NCI-H82 treated with DMSO at 0.1 percent for 48 hours (cell line): Measurements from ENCODE around the gene VPS26C.

Experiments
- DNase-seq: peaks from one replicate; lab custom pipeline; 2025; ENCODE audit not compliant: unreplicated experiment; lab: John Stamatoyannopoulos, UW

Gene VPS26C

DNA sequence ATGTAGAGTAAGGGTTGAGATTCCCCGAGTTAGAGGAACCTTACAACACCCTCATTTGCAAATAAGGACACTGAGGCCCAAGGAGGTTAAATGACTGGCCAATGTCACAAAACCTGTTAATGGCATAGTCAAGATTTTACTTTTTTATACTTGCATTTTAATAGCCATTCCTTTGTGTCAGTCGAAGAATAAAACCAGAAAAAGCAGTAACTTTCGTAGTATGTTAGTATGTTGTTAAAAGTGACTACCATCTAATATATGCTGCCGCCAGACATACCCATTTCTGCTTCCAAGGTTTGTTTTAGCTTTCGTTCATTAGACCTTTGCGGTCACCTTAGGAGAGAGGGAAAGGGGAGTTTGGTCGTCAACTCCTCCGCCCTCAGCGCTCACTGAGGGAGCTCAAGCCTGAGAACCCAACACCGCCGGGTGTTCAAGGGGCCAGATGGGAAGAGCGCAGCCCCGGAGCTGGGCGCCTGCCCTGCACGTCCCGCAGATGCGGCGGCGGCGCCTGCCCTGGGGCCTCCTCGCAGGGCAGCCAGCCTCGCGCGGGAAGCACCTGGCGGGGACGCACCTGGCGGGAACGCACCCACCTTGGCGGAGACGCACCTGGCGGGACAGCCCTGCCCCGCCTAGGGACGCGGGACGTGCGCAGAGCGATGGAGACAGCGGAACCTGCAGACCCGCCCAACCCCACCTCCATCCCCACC is 466 bp downstream of the VPS26C start:
- DNase-seq, result no peak

DNA sequence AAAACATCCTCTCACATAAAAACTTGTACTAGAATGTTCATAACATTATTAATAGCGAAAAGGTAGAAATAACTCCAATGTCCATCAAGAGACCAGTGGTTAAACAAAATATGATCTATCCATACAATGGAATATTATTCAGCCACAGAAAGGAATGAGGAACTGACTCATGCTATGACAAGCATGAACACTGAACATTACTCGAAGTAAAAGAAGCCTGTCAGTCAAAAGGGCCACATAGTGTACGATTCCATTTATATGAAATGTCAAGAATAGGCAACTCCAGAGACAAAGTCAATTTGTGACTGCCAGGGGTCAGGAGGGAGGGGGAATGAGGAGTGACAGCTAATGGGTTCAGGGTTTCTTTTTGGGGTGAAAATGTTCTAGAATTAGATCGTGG is 2.3 kb downstream of the VPS26C start:
- no peak for DNase-seq

DNA sequence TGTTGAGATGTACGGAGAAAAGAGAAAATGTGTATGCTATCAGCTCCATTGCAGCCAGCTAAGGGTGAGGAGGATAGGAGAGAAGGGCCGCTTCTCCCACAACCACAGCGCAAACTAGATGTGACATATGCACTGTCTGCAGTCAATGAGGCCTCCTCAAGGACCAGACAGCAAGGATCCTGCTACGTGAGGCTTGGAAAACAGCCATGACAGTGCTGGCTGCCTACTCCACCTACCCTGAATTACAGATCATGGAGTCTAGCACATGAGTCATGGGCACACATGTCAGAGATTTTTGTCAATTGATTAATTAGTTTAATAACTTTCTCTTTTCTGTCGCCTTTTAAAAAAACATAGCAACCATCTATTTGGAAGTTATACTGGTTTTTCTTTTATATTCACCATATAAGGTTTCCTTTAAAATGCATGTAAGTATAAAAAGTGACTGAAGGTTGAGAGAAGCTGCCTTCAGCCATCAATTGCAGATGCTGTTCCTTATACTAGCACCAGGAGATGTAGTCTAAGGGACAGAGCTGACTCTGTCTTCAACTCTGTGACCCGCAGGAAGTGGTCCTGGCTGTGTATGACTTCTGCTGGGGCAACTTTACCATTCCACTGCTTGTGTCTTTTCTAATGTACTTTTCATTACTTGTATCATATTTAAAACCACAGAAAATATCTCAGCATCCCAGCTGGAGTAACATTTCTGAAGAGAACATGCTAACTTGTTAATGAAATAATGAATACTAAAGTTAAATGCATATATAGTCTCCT is 3.1 kb downstream of the VPS26C start:
- no peak for DNase-seq

DNA sequence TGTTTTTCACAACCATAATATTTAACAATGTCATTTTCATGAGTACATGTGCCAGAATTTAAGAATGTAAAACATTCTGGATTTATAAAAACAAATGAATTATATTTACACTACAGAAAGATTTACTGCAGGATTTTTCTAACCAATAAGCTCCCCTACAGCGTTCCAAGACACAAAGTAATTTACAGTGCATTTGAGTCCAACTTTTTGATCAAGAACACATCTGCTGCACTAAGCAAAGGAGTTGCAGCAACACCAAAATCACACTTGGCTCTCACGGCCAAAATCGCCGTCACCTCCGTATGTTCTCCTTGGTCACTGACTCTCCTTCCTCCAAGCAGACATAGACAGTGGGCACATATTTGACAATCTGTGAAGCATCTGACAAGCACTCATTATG is 7.7 kb downstream of the VPS26C start:
- no peak for DNase-seq

DNA sequence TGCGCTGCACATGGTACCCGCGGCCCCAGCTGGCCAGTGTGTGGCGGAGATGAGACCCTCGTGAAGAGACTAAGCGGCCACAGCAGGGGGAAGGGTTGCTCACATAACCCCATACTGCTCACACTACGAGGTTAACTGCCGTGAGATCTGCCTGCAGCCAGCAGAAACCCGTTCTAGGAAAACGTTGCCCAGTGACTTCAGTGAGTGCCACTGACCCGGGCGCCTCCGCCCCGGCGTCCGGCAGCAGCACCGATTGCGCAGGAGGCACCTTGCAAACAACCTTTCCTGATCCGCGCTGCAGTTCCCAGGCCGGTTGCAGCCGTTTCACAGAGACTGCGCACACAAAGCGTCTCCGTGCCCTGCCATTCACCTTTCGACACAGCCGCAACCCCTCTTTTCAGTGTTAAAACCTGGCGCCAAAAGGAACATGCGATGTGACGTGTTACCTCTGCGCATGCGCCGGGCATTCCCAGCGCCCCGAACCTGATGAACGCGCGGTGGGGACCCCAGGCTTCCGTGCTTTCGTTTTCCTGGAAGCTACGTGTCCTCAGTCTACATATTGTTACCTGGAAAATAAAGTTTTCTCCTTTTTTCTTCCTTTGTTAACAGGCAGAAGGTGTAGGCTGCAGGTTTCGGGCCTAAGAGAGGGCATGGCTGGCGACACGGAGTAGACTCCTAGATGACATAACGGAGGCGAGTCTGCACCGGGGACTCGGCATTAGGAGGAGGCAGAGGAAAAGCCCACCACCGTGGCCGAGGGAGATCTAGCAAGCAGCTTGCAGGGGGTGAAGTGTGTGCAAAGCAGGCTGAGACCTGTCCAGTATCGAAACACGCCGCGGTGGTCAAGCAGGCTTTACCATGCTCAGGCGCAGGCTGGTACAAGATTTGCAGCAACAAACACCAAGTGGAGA is 8.9 kb downstream of the VPS26C start:
- no peak for DNase-seq

DNA sequence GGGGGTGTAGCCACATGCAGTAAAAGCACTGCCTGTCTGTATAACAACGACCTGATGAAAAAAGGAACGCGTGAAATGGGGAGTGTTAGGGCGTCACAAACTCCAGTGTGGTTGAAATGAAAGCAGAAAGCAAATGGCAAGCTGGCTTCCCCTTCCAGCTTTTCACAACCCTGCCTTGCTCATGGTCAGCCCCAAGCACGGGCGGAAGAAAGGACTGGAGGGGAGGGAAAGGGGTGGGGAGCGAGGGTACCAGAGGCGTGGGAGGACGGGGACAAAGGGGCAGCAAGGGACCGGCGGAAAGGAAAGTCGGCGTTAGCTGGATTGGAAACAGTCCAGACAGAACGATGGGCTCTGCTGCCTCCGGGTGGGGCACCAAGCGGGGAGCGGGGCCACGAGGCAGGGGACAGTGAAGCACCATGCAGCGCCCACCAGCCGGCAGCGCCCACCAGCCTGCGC is 9.6 kb downstream of the VPS26C start:
- DNase-seq, result no peak

DNA sequence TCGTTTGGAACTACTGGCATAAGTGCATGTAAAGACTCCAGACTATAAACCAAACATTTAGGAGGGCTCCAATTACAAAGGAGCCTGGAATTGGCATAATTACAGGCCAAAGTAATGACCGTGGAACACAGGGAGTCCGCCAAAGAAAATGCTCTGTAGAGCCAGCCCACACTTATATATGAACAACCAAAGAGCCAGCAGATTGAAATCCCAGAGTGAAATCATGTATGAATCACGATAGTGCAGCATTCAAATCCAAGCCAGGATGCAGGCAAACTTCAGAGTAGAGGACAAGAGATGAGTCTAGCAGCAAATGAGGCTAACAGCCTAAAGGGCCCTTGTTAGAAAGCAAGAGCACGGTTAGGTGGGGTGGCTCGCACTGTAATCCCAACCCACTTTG is 13.1 kb downstream of the VPS26C start:
- DNase-seq, result no peak

DNA sequence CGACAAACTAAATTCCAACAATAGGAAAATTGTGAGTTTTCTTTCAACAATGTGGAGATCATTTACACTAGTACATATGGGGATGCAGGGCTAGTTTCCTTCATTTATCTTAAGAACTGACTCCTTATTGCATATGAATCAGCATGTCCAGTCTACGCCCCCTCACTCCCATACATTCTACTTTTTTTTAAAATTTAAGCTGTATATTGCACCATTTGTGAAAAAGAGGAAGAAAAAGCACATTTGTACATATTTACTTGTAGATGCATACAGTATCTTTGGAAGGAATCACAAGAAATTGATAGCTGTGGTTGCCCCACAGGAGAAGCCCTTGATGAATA is 15.9 kb downstream of the VPS26C start:
- DNase-seq, result no peak

DNA sequence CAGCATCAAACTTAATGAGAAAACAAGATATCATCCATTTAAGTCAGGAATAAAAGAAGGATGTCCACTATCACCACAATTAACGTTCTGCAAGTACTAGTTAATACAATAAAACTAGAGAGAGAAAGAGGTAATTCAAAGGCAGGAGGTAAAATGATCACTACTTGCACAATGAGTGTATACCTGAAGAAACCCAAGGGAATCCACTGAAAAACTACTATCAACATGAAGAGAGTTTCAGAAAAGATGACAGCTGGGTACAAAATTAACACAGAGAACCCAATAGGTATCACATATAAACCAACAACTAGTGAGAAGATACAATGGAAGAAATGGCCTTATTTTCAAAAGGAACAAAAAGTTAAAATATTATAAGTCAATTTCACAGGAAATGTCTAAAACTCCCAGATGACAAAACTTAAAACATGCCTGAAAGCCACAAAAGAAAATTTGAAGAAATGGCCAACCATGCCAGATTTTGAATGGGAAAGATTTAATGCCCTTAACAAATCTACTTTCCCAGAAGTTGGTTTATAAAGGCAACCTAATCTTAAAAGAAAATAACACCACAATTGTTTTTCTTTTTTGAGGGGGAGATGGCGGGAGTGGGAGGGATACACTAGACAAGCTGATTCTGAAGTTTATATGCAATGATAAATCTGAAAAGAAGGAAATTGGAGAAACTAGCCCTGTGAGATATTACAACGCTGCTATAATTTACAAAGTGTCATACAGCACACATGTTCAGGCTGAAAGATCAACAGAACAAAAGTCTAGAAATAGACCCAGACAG is 17.8 kb downstream of the VPS26C start:
- no peak for DNase-seq

DNA sequence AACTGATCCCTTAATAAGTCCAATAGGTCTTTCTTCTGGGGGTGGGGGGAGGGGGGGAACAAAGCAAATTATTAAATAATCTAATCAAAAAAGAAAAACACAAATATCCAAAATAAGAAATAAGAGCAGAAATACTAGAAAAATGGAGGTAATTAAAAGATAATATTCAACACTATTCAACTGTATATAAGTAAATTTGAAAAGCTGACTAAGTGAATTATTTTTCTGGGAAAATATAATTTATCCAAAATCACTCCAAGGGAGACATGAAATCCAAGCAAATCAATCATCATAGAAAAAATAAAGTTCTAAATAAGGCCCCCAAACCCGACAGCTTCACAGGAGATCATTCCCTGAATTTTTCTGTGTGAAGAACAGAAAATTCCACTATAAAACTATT is 18.8 kb downstream of the VPS26C start:
- no peak for DNase-seq

DNA sequence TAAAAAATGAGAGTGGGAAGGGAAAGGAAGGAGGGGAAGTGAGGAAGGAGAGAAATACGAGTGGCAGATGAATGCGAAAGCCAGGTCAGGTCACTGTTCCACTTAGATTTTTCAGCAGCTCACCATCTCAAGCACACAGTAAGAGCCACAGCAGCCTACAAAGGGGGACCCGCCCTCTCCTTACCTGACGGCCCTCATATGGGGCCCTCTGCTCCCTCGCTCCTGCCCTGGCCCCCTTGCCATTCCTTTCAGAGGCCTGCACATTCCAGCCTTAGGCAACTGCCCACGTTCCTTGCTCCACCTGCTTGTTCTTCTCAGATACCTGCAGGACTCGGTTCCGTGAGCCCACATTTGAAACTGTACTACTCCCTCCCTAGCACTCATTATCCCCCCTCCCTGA is 22.0 kb downstream of the VPS26C start:
- no peak for DNase-seq

DNA sequence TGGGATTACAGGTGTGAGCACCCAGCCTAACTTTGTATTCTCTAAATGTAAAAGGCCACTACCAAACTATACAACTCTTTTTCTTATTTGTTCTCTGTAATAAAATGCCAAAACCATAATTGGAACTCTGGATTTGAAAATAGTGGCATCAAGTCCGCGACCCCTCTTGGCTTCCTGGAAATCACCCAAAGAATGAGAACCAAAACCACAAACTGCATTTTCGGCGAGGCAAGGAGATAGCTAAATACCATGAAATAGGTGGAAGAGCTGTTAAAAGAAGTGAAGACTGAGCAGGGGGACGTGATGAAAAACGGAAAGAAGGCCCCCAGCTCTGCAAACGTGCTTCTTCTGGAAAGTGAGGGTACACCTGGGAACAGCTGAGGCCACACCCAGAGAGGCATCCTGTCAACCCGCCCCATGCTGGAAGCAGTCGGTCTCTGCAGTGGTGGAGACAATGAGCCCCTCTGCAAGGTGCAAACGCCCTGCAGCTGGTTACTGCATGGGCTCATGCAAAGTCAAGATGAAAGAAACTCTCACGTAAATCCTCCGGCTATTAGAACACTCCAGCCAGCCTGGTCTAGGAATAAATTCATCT is 22.5 kb downstream of the VPS26C start:
- DNase-seq, result no peak

DNA sequence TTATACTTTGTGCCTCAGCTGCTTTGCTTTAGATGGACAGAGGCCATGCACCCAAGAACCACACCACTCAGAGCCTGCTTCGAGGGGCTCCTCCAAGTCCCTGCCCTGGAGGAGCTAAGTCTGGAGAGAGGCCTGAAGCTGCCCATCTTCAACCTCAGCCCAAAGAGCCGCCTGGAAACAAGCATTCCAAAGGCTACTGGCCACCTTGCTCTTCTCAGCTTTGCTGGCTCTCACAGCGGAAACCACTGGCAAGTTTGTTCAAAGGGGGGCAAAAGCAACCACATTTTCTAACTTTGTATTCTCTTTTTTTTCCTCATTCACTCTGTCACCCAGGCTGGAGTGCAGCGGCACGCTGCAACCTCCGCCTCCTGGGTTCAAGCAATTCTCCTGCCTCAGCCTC is 23.2 kb downstream of the VPS26C start:
- no peak for DNase-seq

DNA sequence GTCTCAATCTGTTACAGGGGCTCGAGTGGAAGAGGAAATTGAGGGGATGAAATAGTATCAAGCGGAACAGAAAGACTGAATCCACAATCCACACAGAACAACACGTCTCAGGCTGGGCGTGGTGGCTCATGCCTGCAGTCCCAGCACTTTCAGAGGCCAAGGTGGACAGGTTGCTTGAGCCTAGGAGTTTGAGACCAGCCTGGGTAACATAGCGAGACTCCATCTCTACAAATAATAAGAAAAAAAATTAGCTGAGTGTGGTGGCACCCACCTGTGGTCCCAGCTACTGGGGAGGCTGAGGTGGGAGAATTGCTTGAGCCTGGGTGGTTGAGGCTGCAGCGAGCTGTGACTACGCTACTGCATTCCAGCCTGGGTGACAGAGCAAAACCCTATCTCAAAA is 25.7 kb downstream of the VPS26C start:
- DNase-seq, result no peak

DNA sequence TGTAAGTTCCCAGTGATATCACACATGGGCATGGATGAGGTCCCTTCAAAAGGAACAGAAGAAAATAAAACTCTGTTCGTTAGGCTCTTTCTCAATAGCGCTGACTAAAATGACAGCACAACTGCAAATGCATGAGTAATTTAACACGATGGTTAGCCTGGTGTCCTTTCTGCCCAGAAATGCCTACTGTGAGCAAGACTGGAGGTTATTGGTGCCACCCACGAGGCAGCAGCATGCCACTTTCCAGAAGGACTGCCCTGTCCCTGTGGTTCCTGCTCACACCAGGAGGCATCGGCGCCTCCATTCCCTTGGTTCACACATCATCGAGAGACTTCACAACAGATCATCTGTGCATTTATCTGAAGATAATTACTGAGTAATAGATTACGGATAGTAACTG is 26.2 kb downstream of the VPS26C start:
- DNase-seq, result no peak

DNA sequence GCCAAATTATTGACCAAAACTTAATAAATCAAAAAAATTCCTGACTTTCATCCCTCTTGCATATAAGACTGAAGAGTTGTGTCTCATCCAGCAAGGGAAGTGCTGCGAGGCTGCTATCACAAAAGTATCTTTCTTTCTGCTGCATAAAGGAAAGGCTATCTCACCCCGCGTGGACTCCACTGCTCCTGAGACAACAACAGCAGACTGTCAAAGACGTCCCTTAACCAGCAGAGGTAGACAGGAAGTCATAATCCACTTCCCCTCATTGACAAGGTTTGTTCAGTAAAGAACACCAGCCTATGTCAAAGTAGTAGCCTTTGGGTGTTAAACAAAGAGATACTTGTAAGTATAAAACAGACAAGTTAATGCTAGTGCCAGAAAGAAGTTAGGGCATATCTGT is 29.4 kb downstream of the VPS26C start:
- no peak for DNase-seq

DNA sequence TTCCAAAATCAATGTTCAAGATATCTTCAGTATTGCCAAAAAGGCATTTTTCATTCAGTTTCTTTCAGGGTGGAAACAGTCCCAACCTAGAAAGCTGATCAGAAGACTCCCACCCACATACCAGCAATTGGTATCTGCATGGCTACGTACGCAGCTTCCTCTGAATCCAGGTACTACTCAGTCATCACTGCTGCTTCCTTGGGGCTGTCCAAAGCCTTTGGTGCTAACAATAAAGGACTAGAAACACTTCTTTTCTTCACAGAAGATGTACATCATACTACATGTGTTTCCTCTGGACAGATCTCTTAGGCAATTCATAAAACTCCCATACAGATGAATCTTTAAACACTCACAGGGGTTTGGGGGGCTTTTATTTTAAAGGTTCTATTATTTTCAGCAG is 29.8 kb downstream of the VPS26C start:
- no peak for DNase-seq

DNA sequence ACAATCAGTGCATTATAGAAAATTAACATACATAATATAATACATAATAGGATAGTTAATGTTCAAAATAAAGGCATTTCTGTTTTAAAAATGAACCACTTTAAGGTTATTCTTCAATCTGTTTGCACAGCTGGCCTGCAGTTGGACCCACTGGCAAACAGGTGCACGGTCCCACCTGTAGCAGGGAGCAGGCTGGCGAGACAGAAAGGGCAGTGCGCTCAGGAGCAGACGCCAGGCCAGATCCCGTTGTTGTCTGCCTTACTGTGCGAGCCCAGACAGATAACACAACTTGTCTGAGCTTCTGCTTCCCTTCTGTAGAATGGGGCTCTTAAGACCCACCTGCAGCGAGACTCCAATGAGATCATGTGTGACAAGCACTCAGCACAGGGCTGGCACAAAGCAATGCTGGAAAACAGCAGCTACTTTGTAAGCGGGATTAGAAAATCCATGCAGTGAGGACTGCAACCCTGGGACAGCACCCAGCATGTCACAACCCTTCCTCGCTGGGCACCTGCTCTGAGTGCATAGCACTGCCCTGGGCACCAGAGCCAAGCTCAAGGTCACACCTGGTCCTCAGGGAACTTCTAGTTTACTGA is 33.5 kb downstream of the VPS26C start:
- no peak for DNase-seq

DNA sequence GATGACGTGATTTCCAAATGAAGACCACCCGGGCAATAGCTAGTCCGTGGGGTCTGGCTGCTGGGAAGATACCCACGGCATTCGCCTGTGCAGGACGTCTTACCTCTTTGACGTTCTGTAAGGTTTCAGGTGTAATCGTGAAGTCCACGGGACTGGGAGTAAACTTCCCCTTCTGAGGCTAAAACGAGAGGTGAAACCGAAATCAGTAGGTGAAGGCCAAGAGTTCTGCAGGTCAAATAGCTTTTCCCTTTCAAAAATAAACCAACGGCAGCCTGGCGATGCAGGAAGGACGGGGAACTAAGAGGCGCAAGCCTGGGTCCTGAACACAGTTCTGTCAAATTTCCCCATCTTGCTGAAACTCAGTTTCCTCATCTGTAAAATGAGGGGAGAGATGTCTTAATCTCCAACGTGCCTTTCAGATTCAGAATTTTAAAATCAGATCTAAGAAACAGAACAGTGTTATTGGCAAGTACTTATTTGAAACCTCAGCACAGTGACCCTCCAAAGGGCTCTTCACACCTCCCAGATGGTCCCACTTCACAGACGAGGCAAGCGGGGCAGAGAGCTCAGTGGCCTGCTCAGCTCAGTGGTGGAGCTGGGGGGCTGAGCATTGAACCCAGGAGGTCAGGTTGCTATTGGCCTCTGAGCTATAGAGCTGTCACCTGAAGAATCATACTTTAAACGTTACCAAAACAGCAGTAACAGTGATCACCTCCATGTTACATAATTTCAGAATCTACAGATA is 34.7 kb downstream of the VPS26C start:
- no peak for DNase-seq

DNA sequence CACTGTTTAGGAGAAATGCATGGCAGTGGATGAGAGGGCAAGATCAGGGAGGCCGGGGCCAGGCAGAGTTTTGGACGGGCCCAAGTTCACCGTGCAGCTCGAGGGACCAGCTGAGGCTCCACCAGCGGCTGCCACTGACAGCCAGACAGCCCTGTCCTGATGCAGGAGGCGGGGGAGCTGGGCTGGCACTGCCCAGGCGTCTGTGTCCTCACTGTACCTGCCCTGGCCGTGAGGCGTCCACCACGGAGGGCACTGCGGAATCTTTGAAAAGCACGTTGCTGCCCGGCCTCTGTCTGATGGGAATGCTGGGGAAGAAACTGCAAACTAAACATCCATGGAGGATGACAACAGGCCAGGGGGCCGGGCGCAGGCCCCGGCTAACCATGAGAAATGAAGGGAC is 35.5 kb downstream of the VPS26C start:
- DNase-seq, result no peak
